Peyer's patch (tissue), 4 donors: Measurements from ENCODE around the gene C17orf78.
"Not testable (repeated sequence)": the region's sequence is repeated elsewhere in the genome, so short reads cannot be mapped to it uniquely, and the experiment has no call there.

Source experiments
- CTCF ChIP-seq, 6 experiments: fragments of 450-650 bp in 4 of 6; fragments of 200-600 bp in 2 of 6; sonication (generic) in 1 of 6; IDR thresholded peaks; one replicate each; pipeline ENCODE4 v1.5.1; 2017 to 2019; ENCODE audit warnings: antibody characterized with exemption in 6 of 6, mild to moderate bottlenecking in 3 of 6, moderate library complexity in 1 of 6
- POLR2A ChIP-seq, 2 donors: fragments of 450-650 bp; IDR thresholded peaks; one replicate each; pipeline ENCODE4 v1.5.1; 2017; ENCODE audit warnings: antibody characterized with exemption in 2 of 2, mild to moderate bottlenecking in 2 of 2, moderate library complexity in 2 of 2

GRCh38 chr17:37405522-37405921 is 29.7 kb downstream of the C17orf78 start:
- TF ChIP-seq POLR2A, CTCF (IDR thresholded peaks at IDR 0.05): not testable (repeated sequence)
